SU-DHL-6 (cell line): Measurements from ENCODE around the gene RAPGEF4.

Experiments used
- H2AFZ ChIP-seq: fragments of 200-600 bp; sonication (generic); 2 replicates; pipeline ENCODE4 v1.6.1; 2014; ENCODE audit warnings: low read depth, mild to moderate bottlenecking, moderate library complexity, mixed read lengths, antibody characterized with exemption, low read length; ENCODE audit not compliant: severe bottlenecking
- H3F3A ChIP-seq: fragments of 200-600 bp; shearing (Covaris generic); 2 replicates; pipeline ENCODE4 v1.6.0; 2016; ENCODE audit warnings: antibody characterized with exemption, mild to moderate bottlenecking; ENCODE audit not compliant: insufficient read depth
- H3K27ac ChIP-seq: fragments of 200-600 bp; sonication (generic); 2 replicates; pipeline ENCODE4 v1.5.1; 2016; ENCODE audit warnings: low read depth, mild to moderate bottlenecking, low read length, moderate library complexity, mixed read lengths
- H3K27me3 ChIP-seq: fragments of 200-600 bp; sonication (generic), shearing (Covaris generic); 2 replicates; pipeline ENCODE4 v1.6.0; 2014; ENCODE audit warnings: mild to moderate bottlenecking, low read length
- H3K36me3 ChIP-seq: fragments of 200-600 bp; sonication (generic); 2 replicates; pipeline ENCODE4 v1.6.1; 2014; ENCODE audit warnings: mild to moderate bottlenecking, low read length, mixed read lengths
- H3K4me2 ChIP-seq: fragments of 300-600, 200-600 bp; shearing (Covaris generic), sonication (generic); 2 replicates; pipeline ENCODE4 v1.6.0; 2014; ENCODE audit warnings: low read length, low read depth, mild to moderate bottlenecking; ENCODE audit not compliant: poor library complexity, severe bottlenecking
- H3K4me3 ChIP-seq: fragments of 200-600 bp; sonication (generic); 2 replicates; pipeline ENCODE4 v1.5.1; 2014; ENCODE audit warnings: antibody characterized with exemption, low read length, mild to moderate bottlenecking, mixed read lengths; ENCODE audit not compliant: insufficient read depth, poor library complexity, severe bottlenecking
- H3K79me2 ChIP-seq: fragments of 200-600 bp; sonication (generic); 2 replicates; pipeline ENCODE4 v1.6.1; 2014; ENCODE audit warnings: mild to moderate bottlenecking, low read length, moderate library complexity; ENCODE audit not compliant: insufficient read depth
- H3K9ac ChIP-seq: fragments of 200-600 bp; sonication (generic); 2 replicates; pipeline ENCODE4 v1.7.0; 2014; ENCODE audit warnings: mild to moderate bottlenecking, low read length
- H3K9me2 ChIP-seq: fragments of 200-600 bp; sonication (generic); replicated peaks from 2 replicates; pipeline ENCODE4 v1.6.1; 2014; ENCODE audit warnings: low read length; ENCODE audit not compliant: insufficient read depth
- H3K9me3 ChIP-seq: fragments of 200-600 bp; sonication (generic); 2 replicates; pipeline ENCODE4 v1.6.1; 2014; ENCODE audit warnings: low read length, mixed read lengths; ENCODE audit not compliant: insufficient read depth
- H4K20me1 ChIP-seq: fragments of 200-600 bp; sonication (generic); 2 replicates; pipeline ENCODE4 v1.6.1; 2014; ENCODE audit warnings: low read depth, mild to moderate bottlenecking, antibody characterized with exemption, low read length, moderate library complexity, mixed read lengths
- CTCF ChIP-seq: fragments of 200-600 bp; sonication (generic); IDR thresholded peaks from one replicate; pipeline ENCODE4 v1.5.1; 2017; ENCODE audit warnings: antibody characterized with exemption, mild to moderate bottlenecking, low read length, moderate library complexity; ENCODE audit not compliant: insufficient read depth, poor library complexity, severe bottlenecking
- EZH2phosphoT487 ChIP-seq: fragments of 200-600 bp; sonication (generic), shearing (Covaris generic); conservative IDR thresholded peaks from 2 replicates; pipeline ENCODE4 v1.6.1; 2018; ENCODE audit warnings: mild to moderate bottlenecking, antibody characterized with exemption, low read length, moderate library complexity, mixed read lengths

Gene RAPGEF4

GRCh38 chr2:172736424-172737174 is 954 bp downstream of the RAPGEF4 start:
- no peaks in the 10 kb centered on the region for H3K9me2 ChIP-seq

GRCh38 chr2:172739661-172740266 is 4.1 kb downstream of the RAPGEF4 start:
- no peak overlapping the region for H3K4me2 ChIP-seq
- H3K9me3 ChIP-seq, result no peaks in the 10 kb centered on the region
- H3K27ac ChIP-seq, result no peak overlapping the region
- no peak overlapping the region for H2AFZ ChIP-seq
- no peaks in the 10 kb centered on the region for H3F3A ChIP-seq
- H3K36me3 ChIP-seq, result no peaks in the 10 kb centered on the region
- no peak overlapping the region for H3K4me3 ChIP-seq
- H3K79me2 ChIP-seq, result no peaks in the 10 kb centered on the region
- no peaks in the 10 kb centered on the region for H4K20me1 ChIP-seq
- TF ChIP-seq CTCF, result no peak
- H3K27me3 ChIP-seq, result no peaks in the 10 kb centered on the region
- no peaks in the 10 kb centered on the region for H3K9me2 ChIP-seq
- H3K9ac ChIP-seq, result no peak overlapping the region

More at GRCh38 chr2:172736424-172737174, 954 bp downstream of the RAPGEF4 start:
- H3F3A ChIP-seq, result no peaks in the 10 kb centered on the region
- no peaks in the 10 kb centered on the region for H3K27me3 ChIP-seq
- H3K9ac ChIP-seq, result no peak overlapping the region
- H3K4me2 ChIP-seq, result no peak overlapping the region
- no peaks in the 10 kb centered on the region for H3K9me3 ChIP-seq
- no peaks in the 10 kb centered on the region for H3K36me3 ChIP-seq
- no peak overlapping the region for H3K27ac ChIP-seq
- H3K4me3 ChIP-seq, result no peak overlapping the region
- H3K79me2 ChIP-seq, result no peaks in the 10 kb centered on the region
- no peak overlapping the region for H2AFZ ChIP-seq
- H4K20me1 ChIP-seq, result no peaks in the 10 kb centered on the region
- TF ChIP-seq CTCF, result no peak
- TF ChIP-seq EZH2phosphoT487, result no peak

- no peaks in the 10 kb centered on the region for H3K9me2 ChIP-seq
- no peaks in the 10 kb centered on the region for H3K27me3 ChIP-seq
- no peak overlapping the region for H3K4me2 ChIP-seq
- H4K20me1 ChIP-seq, result no peaks in the 10 kb centered on the region
- no peak overlapping the region for H3K27ac ChIP-seq
- H3K79me2 ChIP-seq, result no peaks in the 10 kb centered on the region
- no peaks in the 10 kb centered on the region for H3F3A ChIP-seq
- H3K9me3 ChIP-seq, result no peaks in the 10 kb centered on the region
- H2AFZ ChIP-seq, result no peak overlapping the region
- no peaks in the 10 kb centered on the region for H3K36me3 ChIP-seq
- no peak overlapping the region for H3K4me3 ChIP-seq
- TF ChIP-seq EZH2phosphoT487, result no peak
- no peak for TF ChIP-seq CTCF
- H3K9ac ChIP-seq, result no peak overlapping the region
Observed at GRCh38 chr2:172740856-172741255, 5.2 kb downstream of the RAPGEF4 start.
